Activated T-cell treated with anti-CD3 and anti-CD28 coated beads, Interleukin-2, amount 50 U/mL, for 1 hour (primary cell): ENCODE measurements around the gene PRKCSH.
"Not testable (repeated sequence)": the region's sequence is repeated elsewhere in the genome, so short reads cannot be mapped to it uniquely, and the experiment has no call there.

Source experiments
- DNase-seq: peaks from one replicate; pipeline ENCODE4 v3.0.0-alpha.2; 2020

Gene PRKCSH

GRCh38 chr19:11420429-11421370 lies 14.7 kb upstream of the PRKCSH start:
- DNase-seq, result no peak

GRCh38 chr19:11421371-11422098 lies 13.9 kb upstream of the PRKCSH start:
- DNase-seq, result peak; percentile 52

GRCh38 chr19:11422163-11423065 lies 13.0 kb upstream of the PRKCSH start:
- DNase-seq, result peak; percentile 59

DNA sequence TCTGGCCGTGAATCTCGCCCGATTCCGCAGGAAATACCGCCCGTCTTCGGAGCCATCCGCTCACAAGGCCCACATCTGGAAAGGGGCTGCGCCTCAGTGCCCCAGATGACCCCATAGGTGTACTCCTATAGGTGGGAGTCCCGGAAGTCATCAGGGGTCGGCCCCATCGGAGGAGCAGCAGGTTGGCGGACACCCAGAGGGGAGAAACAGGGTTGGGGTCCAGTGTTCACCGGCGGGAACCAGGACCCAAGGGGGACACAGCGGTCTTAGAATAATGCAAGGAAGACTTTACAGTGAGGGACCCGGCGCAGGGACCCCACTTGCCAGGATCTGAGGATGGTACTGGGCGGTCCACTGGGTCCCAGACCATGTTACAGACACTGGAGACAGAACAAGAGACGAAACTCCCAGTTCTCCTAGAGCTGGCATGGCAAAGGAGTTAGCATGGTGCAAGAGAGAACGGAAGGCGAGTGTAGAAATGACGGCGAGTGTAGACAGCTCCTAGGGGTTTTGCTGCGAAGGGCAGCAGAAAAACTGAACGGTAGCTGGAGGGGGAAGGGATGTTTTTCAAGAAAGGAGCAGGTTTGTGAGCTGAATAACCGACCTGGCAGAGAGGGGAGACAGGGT lies 12.2 kb upstream of the PRKCSH start:
- no peak for DNase-seq

- no peak for DNase-seq
These were observed 11.6 kb upstream of the PRKCSH start for GRCh38 chr19:11423791-11424181.

DNA sequence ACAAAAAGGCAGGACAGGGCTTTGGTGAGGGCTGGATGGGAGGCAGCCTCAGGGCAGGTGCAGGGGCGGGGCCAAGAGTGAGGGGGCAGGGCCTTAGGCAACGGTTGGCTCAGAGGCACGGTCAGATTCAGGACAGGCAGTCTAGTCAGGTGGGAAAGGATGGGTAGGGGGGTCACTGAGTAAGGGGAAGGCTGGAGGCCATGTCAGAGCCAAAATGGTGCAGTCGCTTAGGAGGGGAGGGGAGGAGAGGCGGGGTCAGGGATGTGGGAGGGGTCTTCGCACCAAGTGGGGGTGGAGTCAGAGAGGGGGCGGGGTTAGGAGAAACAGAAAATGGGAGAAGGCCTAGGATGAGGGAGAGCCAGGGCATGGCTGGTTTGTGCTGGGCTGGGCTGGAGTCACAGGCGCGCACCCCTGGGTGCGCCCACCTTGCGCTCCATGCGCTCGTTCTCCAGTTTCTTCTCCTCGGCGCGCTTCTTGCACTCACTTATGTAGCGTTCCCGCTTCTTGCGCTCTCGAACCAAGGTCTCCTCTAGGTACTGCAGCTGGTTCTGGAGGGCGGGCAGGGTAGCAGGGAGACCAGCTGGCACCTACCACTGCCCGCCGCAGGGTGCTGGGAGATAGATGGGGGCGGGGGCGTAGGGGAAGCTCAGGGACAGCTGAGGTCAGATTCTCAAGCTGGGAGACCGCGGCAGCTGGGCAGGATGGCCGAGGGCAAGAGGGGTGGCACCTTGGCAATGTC lies 9.5 kb upstream of the PRKCSH start:
- no peak for DNase-seq

DNA sequence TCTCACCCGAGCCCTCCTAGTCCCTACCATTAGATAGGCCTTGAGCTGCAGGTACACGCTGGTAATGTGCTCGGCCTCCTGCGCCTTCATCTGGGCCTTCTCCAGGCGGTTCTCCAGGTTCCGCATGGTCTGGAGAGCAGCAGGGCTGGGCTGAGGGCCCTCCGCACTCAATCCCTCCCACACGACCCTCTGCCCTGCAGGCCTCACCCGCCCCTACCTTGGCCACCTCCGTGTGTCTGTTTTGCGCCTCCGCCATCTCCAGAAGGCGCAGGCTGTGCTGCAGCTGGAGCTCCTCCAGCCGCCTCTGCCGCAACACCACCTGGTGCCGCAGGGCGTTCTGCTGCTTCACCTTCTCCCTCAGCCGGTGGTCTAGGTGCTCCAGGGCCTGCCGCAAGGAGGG lies 8.8 kb upstream of the PRKCSH start:
- DNase-seq, result no peak

DNA sequence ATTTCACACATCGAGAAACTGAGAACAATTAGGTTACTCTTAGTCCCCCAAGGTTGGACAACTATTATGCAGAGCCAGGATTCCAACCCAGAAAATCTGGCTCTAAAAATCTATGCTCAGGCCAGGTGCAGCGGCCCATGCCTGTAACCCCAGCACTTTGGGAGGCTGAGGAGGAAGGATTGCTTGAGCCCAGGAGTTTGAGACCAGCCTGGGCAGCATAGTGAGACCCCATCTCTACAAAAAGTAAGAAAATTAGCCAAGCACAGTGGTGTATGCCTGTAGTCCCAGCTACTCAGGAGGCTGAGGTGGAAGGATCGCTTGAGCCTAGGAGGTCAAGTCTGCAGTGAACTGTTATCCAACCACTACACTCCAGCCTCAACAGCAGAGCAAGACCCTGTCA lies 1.9 kb upstream of the PRKCSH start:
- not testable (repeated sequence) for DNase-seq

- DNase-seq, result no peak
These were observed 755 bp upstream of the PRKCSH start for GRCh38 chr19:11434703-11435056.

- no peak for DNase-seq
These were observed 438 bp downstream of the PRKCSH start for GRCh38 chr19:11435833-11436313.

- no peak for DNase-seq
These were observed 2.5 kb downstream of the PRKCSH start for GRCh38 chr19:11437955-11438354.

DNA sequence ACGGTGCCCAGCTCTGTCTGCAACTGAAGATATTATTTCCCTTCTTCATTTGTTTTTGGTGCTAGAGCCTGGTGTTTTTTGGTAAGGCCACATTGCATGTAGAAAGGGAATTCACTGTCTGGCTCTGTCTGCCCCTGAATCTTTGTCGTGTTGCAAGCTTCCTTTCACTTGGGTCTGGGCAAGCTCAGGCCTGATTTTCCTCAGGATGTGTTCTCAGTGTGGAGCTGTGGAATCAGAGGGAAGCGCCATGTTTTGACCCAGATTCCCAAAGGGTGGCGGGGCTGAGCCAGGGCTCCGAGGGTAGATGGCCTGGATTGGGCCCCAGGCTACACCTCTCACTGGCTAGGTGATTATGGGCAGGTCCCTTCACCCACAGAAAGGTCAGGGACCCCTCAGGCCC lies 8.6 kb downstream of the PRKCSH start:
- no peak for DNase-seq

GRCh38 chr19:11445141-11445540 lies 9.7 kb downstream of the PRKCSH start:
- DNase-seq, result no peak

GRCh38 chr19:11446271-11446651 lies 10.8 kb downstream of the PRKCSH start:
- DNase-seq, result no peak

DNA sequence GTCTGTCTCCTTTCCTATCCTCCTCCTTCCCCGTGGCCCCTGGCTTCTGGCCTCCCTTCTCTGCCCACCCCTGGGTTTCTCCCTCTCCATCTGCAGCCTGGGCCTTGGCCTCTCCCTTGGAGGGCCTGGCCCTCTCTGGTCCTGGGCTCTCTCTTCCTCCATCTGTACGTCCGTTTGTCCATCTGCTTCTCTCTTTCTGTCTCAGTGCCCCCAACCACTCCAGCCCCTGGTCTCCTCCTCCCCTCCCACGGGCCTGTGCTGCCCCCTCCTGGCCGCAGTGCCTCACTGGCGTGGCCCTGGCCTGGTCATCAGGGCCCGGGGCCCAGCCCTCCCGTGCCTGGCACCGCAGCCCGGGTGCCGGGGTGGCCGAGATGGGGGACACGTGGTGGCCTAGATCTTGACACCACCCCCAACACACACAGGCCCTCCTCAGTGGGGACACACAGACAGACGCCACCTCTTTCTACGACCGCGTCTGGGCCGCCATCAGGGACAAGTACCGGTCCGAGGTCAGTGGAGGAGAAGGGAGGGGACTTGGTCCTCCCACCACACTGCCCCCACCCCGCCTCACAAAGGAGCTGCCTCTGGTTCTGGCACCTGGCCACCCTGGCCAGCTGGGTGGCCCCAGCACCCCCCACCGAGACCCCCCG lies 11.3 kb downstream of the PRKCSH start:
- DNase-seq, result peak; percentile 61

GRCh38 chr19:11447347-11448262 lies 12.2 kb downstream of the PRKCSH start:
- DNase-seq, result no peak

GRCh38 chr19:11448410-11448809 lies 13.0 kb downstream of the PRKCSH start:
- no peak for DNase-seq

GRCh38 chr19:11448923-11449554 lies 13.6 kb downstream of the PRKCSH start:
- no peak for DNase-seq

DNA sequence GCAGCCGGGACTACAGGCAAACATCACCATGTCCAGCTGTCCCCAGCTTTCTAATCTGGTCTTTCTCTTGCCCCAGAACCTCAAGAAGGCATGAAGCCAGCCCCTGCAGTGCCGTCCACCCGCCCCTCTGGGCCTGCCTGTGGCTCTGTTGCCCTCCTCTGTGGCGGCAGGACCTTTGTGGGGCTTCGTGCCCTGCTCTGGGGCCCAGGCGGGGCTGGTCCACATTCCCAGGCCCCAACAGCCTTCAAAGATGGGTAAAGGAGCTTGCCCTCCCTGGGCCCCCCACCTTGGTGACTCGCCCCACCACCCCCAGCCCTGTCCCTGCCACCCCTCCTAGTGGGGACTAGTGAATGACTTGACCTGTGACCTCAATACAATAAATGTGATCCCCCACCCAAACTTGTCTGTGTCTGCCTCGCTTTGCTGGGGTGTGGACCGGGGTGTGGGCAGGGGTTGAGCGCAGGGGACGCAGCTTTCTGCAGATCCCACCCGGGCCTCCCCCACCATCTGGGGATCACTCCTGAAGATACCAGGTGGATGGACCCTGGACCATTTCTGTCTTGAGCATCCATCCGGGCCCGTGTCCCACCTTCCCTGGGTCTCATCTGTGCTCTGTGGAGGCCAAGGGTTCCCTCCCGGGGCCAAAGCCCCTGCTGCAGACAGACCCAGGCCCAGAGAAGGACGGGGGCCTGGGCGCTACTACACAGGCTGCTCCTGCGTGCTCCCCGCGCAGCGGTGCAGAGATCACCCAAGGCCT lies 15.3 kb downstream of the PRKCSH start:
- DNase-seq, result no peak
